GM12878 (cell line): ENCODE results near the gene ZNF444. TPM values are rescaled to one million over a fixed set of nuclear protein-coding genes. Genes with fewer than 3 reads are reported as not detected.

Experiments used
- ATAC-seq: fragments of 200-7000 bp; cut with Tn5 transposase; 3 replicates; pipeline ENCODE4 v1.9.1; 2020; ENCODE audit warnings: mild to moderate bottlenecking, moderate library complexity
- BruUV-seq: library from RNA; stranded (reverse); fragments of 400-500 nt; replicated peaks from 2 replicates; lab custom pipeline; 2021; lab: Mats Ljungman, UMichigan
- CTCF ChIA-PET: fragments of 300-600 bp; sonication (Branson Sonifier 250); formaldehyde crosslinking; extraction: SDS; loops from one replicate; lab custom pipeline; 2021; ENCODE audit warnings: inconsistent platforms; lab: Yijun Ruan, JAX
- POLR2A ChIA-PET: fragments of 350-600 bp; formaldehyde crosslinking; extraction: SDS; loops from one replicate; lab custom pipeline; 2021; ENCODE audit warnings: inconsistent platforms; lab: Charles Lee
- RAD21 ChIA-PET: fragments of 300-600 bp; sonication (Branson Sonifier 250); formaldehyde crosslinking; loops from one replicate; lab custom pipeline; 2023; ENCODE audit warnings: antibody characterized with exemption; ENCODE audit not compliant: unreplicated experiment; lab: Charles Lee
- SMC1A ChIA-PET: fragments of 300-600 bp; sonication (Branson Sonifier 250); formaldehyde crosslinking; loops from one replicate; lab custom pipeline; 2023; ENCODE audit not compliant: unreplicated experiment, uncharacterized antibody; lab: Charles Lee
- DNase-seq: peaks from one replicate; pipeline ENCODE4 v3.0.0-alpha.2; 2011; ENCODE audit warnings: low read depth, low spot score
- FAIRE-seq: peaks from 3 replicates; lab custom pipeline; 2011; peaks lifted over from hg19 to GRCh38; lab: Jason Lieb, UNC
- H2AFZ ChIP-seq: 2 replicates; pipeline ENCODE4 v1.6.0; 2011; ENCODE audit warnings: low read depth, low read length, control low read depth; ENCODE audit not compliant: control insufficient read depth
- H3K27ac ChIP-seq: 2 replicates; pipeline ENCODE4 v1.5.1; 2011; ENCODE audit warnings: control low read depth; ENCODE audit not compliant: control insufficient read depth, insufficient read depth
- H3K27me3 ChIP-seq, 2 experiments: replicated peaks in 1 of 2; 2 replicates each; pipeline versions ENCODE4 v1.6.0 to v1.6.1; 2011; ENCODE audit warnings: low read length in 1 of 2; ENCODE audit not compliant: control insufficient read depth in 2 of 2, insufficient read depth in 2 of 2
- H3K36me3 ChIP-seq, 2 experiments: 2 replicates each; pipeline ENCODE4 v1.5.1; 2011; ENCODE audit warnings: low read length in 1 of 2; ENCODE audit not compliant: control insufficient read depth in 2 of 2, insufficient read depth in 2 of 2
- H3K4me1 ChIP-seq: 2 replicates; pipeline ENCODE4 v1.6.1; 2011; ENCODE audit warnings: mild to moderate bottlenecking, low read length, moderate library complexity, mixed read lengths; ENCODE audit not compliant: control insufficient read depth, insufficient read depth
- H3K4me2 ChIP-seq: 2 replicates; pipeline ENCODE4 v1.6.0; 2011; ENCODE audit warnings: control low read depth; ENCODE audit not compliant: control insufficient read depth, insufficient read depth
- H3K4me3 ChIP-seq: fragments of 200-600 bp; sonication (generic); 2 replicates; pipeline ENCODE4 v1.5.1; 2016
- H3K79me2 ChIP-seq: 2 replicates; pipeline ENCODE4 v1.6.0; 2011; ENCODE audit warnings: low read length; ENCODE audit not compliant: control insufficient read depth, insufficient read depth
- H3K9ac ChIP-seq: 2 replicates; pipeline ENCODE4 v1.8.0; 2011; ENCODE audit warnings: low read length, control low read depth, mixed read lengths; ENCODE audit not compliant: control insufficient read depth, insufficient read depth
- H3K9me3 ChIP-seq: replicated peaks from 3 replicates; pipeline ENCODE4 v1.5.1; 2011; ENCODE audit warnings: mild to moderate bottlenecking, low read length; ENCODE audit not compliant: control insufficient read depth, insufficient read depth
- H4K20me1 ChIP-seq: 2 replicates; pipeline ENCODE4 v1.6.0; 2011; ENCODE audit not compliant: control insufficient read depth, insufficient read depth
- CEBPZ ChIP-seq: fragments of 150-350 bp; IDR thresholded peaks from 2 replicates; pipeline ENCODE4 v1.6.1; 2016; ENCODE audit warnings: low read depth, low read length
- HDGF ChIP-seq: fragments of 450-650 bp; IDR thresholded peaks from 2 replicates; pipeline ENCODE4 v1.6.1; 2016; ENCODE audit warnings: antibody characterized with exemption
- IRF5 ChIP-seq: fragments of 450-650 bp; IDR thresholded peaks from 2 replicates; pipeline ENCODE4 v1.6.1; 2017; ENCODE audit warnings: borderline replicate concordance
- LARP7 ChIP-seq: fragments of 450-650 bp; IDR thresholded peaks from 2 replicates; pipeline ENCODE4 v1.6.1; 2017; ENCODE audit warnings: mild to moderate bottlenecking
- MXI1 ChIP-seq: fragments of 150-350 bp; IDR thresholded peaks from 2 replicates; pipeline ENCODE4 v1.6.1; 2011; ENCODE audit warnings: low read depth, mild to moderate bottlenecking, inconsistent platforms, low read length, improper control_type of control experiment
- NKRF ChIP-seq: fragments of 450-650 bp; conservative IDR thresholded peaks from 2 replicates; pipeline ENCODE4 v1.6.1; 2017; ENCODE audit warnings: mild to moderate bottlenecking, moderate library complexity
- POLR2AphosphoS2 ChIP-seq: IDR thresholded peaks from 2 replicates; pipeline ENCODE4 v1.6.1; 2011; ENCODE audit warnings: low read depth, mild to moderate bottlenecking, low read length, improper control_type of control experiment, moderate library complexity
- RELA ChIP-seq: fragments of 450-650 bp; IDR thresholded peaks from 2 replicates; pipeline ENCODE4 v1.8.0; 2014; ENCODE audit warnings: borderline replicate concordance; ENCODE audit not compliant: partially characterized antibody
- SREBF2 ChIP-seq: IDR thresholded peaks from 2 replicates; pipeline ENCODE4 v1.6.1; 2012; ENCODE audit warnings: mild to moderate bottlenecking, low read length
- WGBS: methylation state at CpG from one replicate; pipeline ENCODE4 v1.1.6; 2016; ENCODE audit warnings: low lambda C conversion rate; ENCODE audit not compliant: insufficient replicate concordance, insufficient coverage; ENCODE audit errors: missing lambda C conversion rate; 5-methylcytosine and 5-hydroxymethylcytosine counted together
- in situ Hi-C: fragments of 300-500 bp; cut with MboI; formaldehyde crosslinking; loops from 9 replicates; pipeline ENCODE4 v1.14.3; 2018; ENCODE audit warnings: mixed read lengths
- intact Hi-C: fragments of 100-400 bp; cut with micrococcal nuclease; formaldehyde crosslinking; loops from one replicate; pipeline ENCODE4 v1.14.2; 2022; ENCODE audit not compliant: unreplicated experiment
- polyA plus RNA-seq, 11 experiments: library from polyadenylated mRNA; depleted of rRNA in 4 of 11; unstranded in 6 of 11; stranded (reverse) in 5 of 11; fragments of >200 nt; fragmentation: Nextera tagmentation in 4 of 11; fragmentation: Illumina TruSeq in 1 of 11; extraction: Ambion mirVana in 4 of 11; extraction: Trizol in 1 of 11; gene quantifications; 1 replicate in 1 of 11; 2 replicates in 10 of 11; pipeline versions ENCODE4 v1.2.1 to v1.2.3, GENCODE V29; 2011 to 2016; ENCODE audit warnings: inconsistent platforms in 2 of 11, missing spikeins in 2 of 11, low read depth in 1 of 11
- total RNA-seq, 4 experiments: library from RNA; depleted of rRNA in 3 of 4; stranded (reverse); fragments of >200 nt in 3 of 4; fragmentation: Illumina TruSeq in 1 of 4; extraction: Trizol in 1 of 4; gene quantifications; 2 replicates each; pipeline versions ENCODE4 v1.2.1 to v1.2.3, GENCODE V29; 2013 to 2021

The ZNF444 gene
- total and polyA plus RNA-seq, 10 of the 15 experiments (the other 5 are each of a cell fraction or from before 2014, with no cell fraction given), result 0.45 to 28.2 (median 11.6) TPM

- TF ChIP-seq RELA (no peak), SREBF2 (no peak)
- no peaks in the 10 kb centered on the region for H3K9me3 ChIP-seq
- ATAC-seq (no peak), FAIRE-seq (no peak), DNase-seq (no peak)
- ChIA-PET SMC1A (no interaction called here), RAD21 (no interaction called here), POLR2A (no interaction called here), CTCF (interaction anchor here (1.2 kb wide), 1 partner anchor 47 kb away, joined by 3 read pairs; no protein-coding TSS in a partner anchor)
- H3K9ac ChIP-seq, result no peak overlapping the region
- 82% methylated on average over 3 of the region's 4 CpGs for WGBS
- no peak overlapping the region for H3K27ac ChIP-seq
- H3K4me1 ChIP-seq, result peaks cover 6% of the 10 kb centered on the region; the same call in 1 of the 2 replicates
- peaks cover 11% of the 10 kb centered on the region for H3K79me2 ChIP-seq
- no TSS peak for BruUV-seq
- H3K4me3 ChIP-seq, result no peak overlapping the region
- no peak overlapping the region for H2AFZ ChIP-seq
- H4K20me1 ChIP-seq, result no peaks in the 10 kb centered on the region
- in situ Hi-C loops, result no loop called here
- no peaks in the 10 kb centered on the region for H3K36me3 ChIP-seq
- H3K4me2 ChIP-seq, result no peak overlapping the region
- intact Hi-C loops, result no loop called here
- no peaks in the 10 kb centered on the region for H3K27me3 ChIP-seq
These were observed 16.5 kb upstream of the ZNF444 start for GRCh38 chr19:56124578-56124977.

GRCh38 chr19:56125806-56126590, 15.1 kb upstream of the ZNF444 start:
- CTCF ChIA-PET, result interaction anchor here (1.2 kb wide), 1 partner anchor 46 kb away, joined by 3 read pairs; no protein-coding TSS in a partner anchor
- H3K4me2 ChIP-seq, result no peak overlapping the region
- RAD21 ChIA-PET, result no interaction called here
- no peaks in the 10 kb centered on the region for H3K36me3 ChIP-seq
- no peak overlapping the region for H3K9ac ChIP-seq
- WGBS, result 69% methylated on average over 16 of the region's 16 CpGs
- no peaks in the 10 kb centered on the region for H3K27me3 ChIP-seq
- H4K20me1 ChIP-seq, result no peaks in the 10 kb centered on the region
- H3K4me3 ChIP-seq, result no peak overlapping the region
- H2AFZ ChIP-seq, result no peak overlapping the region
- DNase-seq (no peak), FAIRE-seq (no peak), ATAC-seq (no peak)
- SMC1A ChIA-PET, result no interaction called here
- peaks cover 3% of the 10 kb centered on the region; the same call in 1 of the 2 replicates for H3K4me1 ChIP-seq
- no peaks in the 10 kb centered on the region for H3K9me3 ChIP-seq
- no peaks in the 10 kb centered on the region for H3K79me2 ChIP-seq
- H3K27ac ChIP-seq, result no peak overlapping the region
- POLR2A ChIA-PET, result no interaction called here
- in situ Hi-C loops (loop anchor here (25.0 kb wide), 1 partner anchor 1686 kb away; the partner anchor contains the start of gene ZNF552), intact Hi-C loops (no loop called here)
- BruUV-seq, result no TSS peak
- no peak for TF ChIP-seq NKRF
- TF ChIP-seq LARP7, result no peak
- TF ChIP-seq POLR2AphosphoS2, result no peak
- no peak for TF ChIP-seq MXI1
- TF ChIP-seq CEBPZ, result no peak
- TF ChIP-seq HDGF, result no peak
- no peak for TF ChIP-seq IRF5
